Stimulated activated CD4-positive, alpha-beta T cell treated with anti-CD3 and anti-CD28 coated beads, Interleukin-15, amount 100 ng/mL, for 24 hours (primary cell): ENCODE measurements around the gene PTPN7.

Source experiments
- DNase-seq: peaks from one replicate; pipeline ENCODE4 v3.0.0-alpha.2; 2020

The PTPN7 gene

DNA sequence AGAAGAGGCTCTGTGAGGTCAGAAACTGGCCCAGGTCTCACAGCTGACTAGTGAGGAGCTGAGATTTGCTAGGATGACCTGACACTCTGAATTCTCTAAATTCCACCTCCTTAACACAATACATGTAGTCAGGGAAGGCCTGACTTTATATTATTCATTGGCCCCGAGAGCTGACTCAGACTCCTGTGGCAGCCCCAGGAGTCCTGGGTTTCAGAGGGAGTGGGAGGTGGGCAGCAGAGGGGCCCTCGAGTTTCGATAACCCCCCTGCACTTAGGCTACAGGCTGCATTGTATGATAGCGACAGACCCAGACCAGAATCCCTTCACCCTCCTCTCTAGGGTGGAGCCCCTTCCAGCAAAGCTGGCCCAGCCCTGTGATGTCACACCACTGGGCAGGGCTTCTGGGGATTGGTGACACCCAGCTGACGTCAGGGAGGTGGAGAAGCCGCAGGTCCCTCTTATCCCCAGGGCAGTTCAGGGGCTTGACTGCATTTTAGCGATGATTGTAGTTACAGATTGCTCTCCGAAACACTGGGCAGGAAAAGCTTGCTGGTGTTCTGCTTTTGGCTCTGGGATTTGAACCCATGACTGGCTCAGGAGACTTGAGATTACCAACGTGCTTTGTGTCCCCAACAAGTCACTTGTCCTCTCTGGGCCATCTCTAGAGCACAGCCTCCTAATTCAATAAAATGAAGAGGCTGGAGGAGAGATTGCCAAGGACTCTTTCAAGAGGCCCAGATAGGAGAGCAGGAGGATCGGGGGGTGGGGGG is 54.6 kb downstream of the PTPN7 start:
- no peak for DNase-seq

DNA sequence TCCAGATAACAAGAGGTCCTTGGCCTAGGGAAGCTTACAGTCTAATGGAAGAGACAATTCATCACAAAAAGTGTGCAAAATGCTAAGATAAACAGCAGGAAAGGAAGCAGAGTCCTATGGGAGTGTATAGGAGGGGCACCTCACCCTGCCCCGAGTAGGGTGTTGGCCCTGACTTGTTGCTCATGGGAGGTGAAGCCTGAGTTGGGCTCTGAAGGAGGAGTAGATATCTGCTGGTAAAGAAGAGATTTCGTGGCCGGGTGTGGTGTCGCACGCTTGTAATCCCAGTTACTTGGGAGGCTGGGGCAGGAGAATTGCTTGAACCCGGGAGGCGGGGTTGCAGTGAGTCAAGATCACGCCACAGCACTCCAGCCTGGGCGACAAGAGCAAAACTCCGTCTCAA is 56.3 kb downstream of the PTPN7 start:
- DNase-seq: no peak

DNA sequence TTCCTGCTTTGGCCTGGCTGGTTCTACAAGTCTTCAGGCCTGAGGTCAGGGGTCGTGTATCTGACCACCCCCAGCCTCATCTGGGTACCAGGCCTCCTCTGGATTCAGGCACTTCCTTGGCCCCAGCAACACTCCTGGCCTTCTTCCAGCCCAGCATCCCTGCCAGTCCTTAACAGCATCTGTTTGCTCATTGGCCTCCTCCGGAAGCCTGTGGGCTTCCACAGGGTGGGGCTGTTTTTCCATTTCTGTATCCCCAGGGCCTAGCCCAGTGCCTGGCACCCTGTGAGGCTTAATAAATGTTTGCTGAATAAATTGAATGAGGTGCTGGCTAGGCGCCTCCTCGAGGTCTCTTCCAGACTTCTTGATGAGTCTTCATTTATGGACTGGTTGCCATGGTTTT is 59.2 kb downstream of the PTPN7 start:
- DNase-seq: no peak
